Mammary epithelial cell (primary cell): Measurements from ENCODE around the gene IRX6.

Experiments
- CTCF ChIP-seq, 2 donors: IDR thresholded peaks in 1 of 2; conservative IDR thresholded peaks in 1 of 2; 2 replicates each; pipeline ENCODE4 v1.5.1; 2011 to 2012; ENCODE audit warnings: inconsistent platforms in 2 of 2, low read length in 2 of 2, mild to moderate bottlenecking in 2 of 2, control low read depth in 1 of 2, low read depth in 1 of 2; ENCODE audit not compliant: insufficient read depth in 1 of 2; ENCODE audit errors: extremely low read depth in 1 of 2
- EZH2 ChIP-seq: IDR thresholded peaks from 2 replicates; pipeline ENCODE4 v1.6.1; 2012; ENCODE audit warnings: low read length, inconsistent platforms, borderline replicate concordance

- TF ChIP-seq CTCF (conservative IDR thresholded peaks at IDR 0.05 in 1 of 2, IDR thresholded peaks at IDR 0.05 in 1 of 2; ENCODE audit: extremely low read depth in 1 of 2, insufficient read depth in 1 of 2, low read depth in 1 of 2, low read length in 2 of 2): no peak
- TF ChIP-seq EZH2: no peak
These were observed 41.6 kb upstream of the IRX6 start for GRCh38 chr16:55282441-55282840.
